GM18519 (cell line): Measurements from ENCODE around the gene TMEM217.
A peak's percentile ranks its signal among the peaks of the same experiment; 100 is the strongest.
"Not testable (repeated sequence)": the region's sequence is repeated elsewhere in the genome, so short reads cannot be mapped to it uniquely, and the experiment has no call there.

Experiments
- ATAC-seq: cut with Tn5 transposase; IDR thresholded peaks from one replicate; pipeline ENCODE4 v1.9.1; 2021; ENCODE audit warnings: mild to moderate bottlenecking, moderate library complexity; ENCODE audit not compliant: unreplicated experiment, low FRiP score

Gene TMEM217

DNA sequence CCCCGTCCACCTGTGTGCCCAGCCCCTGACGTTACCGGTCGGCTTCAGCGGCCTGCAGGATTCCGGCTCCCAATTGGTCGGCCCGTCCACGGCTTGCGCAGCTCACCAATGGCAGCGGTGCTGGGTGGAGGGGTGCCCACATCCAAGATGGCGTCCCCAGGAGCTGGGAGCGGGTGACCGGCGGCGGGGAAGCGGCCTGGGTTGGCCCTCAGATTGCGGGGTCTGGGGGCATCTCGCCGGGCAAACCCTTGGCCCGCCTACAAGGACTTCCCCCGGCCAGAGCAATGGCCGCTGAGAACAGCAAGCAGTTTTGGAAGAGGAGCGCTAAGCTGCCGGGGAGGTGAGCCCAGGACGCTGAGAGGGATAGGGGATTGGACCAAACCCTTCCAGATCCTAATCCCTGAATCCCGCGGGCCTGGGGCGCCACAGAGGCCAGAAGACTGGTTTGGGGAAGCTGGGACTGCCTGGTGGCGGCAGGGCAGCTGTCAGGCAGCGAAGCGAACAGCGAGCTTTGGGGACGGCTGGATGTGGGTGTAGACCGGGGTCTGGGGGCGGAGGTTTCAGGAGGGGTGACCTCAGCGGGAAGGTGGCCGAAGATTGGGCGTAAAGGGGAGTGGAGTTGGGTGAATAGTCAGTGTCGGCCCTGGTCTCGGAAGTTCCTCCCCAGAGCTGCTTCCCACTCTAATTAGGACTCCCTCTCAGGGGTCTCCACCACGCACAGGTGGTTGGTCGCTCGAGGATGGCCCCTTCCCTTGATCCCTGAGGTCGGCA, at the start of gene TMEM217, which contains the start of gene TBC1D22B:
Gene TMEM217, minus strand, starts transcription at position 511 of the 771 bp plus-strand sequence. CDS start 39,114 bp downstream, outside the sequence.
Gene TBC1D22B, plus strand, starts transcription at position 139 of the 771 bp plus-strand sequence. Its CDS starts 146 bp downstream, at position 285.
- peak; percentile 86 for ATAC-seq

DNA sequence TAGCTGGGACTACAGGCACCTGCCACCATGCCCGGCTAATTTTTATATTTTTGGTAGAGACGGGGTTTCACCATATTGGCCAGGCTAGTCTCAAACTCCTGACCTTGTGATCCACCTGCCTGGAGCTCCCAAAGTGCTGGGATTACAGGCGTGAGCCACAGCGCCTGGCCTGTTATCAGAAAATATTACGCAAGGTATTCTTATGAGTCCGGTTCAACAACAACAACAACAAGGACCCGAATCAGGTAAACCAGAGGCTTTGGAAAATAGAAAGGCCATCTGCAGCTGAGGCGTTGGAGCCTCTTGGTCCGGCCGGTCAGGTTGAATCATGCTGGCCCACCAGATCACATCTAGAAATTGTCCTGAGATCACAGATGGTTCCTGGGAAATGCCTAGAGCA, 49.5 kb upstream of the TMEM217 start:
- ATAC-seq = not testable (repeated sequence)

DNA sequence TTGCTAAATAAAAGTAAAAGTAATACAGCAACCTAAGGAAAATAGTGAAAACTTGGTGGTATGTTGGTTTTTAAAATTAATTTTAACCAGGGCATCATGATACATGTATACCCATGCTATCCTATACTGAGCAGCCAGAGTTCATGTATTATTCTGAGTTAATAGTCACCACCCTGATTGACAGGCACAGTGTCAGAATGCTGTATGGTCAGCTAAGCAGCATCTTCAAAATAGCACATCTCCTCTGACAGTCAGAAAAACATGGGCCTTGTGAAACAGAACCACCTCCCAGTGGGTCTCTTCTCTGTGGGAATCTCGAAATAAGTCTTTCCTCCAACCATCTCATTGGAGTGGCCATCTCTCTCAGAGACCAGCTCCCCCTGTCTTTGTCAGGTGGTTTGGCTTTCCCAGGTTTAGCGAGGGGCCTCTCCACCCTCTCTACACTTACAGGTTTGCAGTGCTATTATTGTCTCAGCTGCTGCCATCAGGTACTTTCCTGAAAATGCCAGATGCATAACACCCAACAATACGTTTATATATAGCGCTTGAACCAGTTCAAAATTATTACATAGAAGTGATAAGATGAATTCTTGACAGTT, 48.8 kb upstream of the TMEM217 start:
- no peak for ATAC-seq

DNA sequence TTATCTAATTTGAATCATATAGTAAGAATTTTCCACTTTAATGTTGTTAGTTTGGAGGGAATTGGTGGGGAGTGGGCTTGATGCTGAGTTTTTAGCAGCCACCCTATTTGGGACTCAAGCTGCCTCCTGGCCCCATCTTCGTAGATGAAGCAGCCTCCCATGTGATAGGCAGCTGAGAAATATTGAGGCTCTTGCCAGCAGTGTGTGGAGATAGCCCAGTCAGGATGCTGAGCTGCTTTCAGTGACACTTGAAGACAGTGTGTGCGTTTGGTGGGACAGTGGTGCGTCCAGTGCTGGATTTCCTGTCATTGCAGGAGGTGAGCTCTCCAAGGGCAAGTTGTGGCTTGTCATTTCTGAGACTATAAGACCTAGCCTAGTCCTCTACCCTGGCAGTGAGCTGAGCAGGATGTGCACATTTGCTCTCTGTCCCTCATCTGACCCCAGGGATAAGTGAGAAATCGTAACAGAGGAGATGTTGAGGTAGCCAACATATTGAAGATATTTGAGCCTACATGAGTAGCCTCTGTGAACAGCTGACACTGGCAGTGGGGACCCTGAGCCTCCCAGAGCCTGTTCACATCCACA, 48.0 kb upstream of the TMEM217 start:
- ATAC-seq = no peak

DNA sequence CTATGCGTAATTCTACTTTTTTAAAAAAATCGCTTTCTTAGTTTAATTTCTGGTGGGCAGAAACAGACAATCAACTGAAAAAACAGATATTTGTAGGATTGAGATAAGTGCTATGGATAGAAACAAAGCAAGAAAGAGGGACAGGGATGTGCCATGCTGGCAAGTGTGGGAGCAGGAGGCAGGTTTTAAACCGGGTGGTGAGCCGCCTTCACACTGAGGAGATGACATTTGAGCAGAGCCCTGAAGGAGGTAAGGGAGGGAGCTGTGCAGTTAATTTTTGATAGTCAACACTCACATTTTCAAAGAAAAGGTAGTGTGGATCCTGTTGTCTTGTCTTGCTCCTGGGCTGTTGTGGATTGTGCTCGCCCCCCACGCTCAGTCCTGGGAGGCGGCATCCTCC, 46.8 kb upstream of the TMEM217 start:
- ATAC-seq = no peak

DNA sequence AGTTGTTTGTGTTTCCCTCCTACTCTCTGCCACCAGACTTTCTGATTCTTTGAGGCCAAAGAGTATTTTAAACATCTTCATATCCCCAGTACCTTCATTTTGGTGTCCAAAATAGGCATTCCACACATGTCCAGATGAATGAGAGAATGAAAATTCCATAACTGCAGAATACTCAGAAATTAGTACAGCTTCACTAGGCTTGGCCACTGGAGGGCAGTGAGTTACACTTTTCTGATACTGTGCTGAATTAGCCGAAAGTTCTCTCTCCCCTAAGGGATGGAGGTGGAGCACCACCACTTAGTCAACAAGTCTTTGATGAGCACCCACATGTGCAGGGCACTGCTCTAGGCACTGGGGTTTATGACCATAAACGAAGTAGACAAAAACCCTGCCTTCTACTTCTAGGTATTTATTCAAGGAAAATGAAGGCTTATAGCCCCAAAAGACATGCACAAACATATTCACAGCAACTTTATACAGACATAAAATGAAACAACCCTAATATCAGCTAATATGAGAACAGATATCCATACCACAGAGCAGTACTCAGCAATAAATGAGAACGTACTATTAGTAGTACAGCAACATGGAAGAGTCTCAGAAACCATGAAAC, 46.1 kb upstream of the TMEM217 start:
- no peak for ATAC-seq

DNA sequence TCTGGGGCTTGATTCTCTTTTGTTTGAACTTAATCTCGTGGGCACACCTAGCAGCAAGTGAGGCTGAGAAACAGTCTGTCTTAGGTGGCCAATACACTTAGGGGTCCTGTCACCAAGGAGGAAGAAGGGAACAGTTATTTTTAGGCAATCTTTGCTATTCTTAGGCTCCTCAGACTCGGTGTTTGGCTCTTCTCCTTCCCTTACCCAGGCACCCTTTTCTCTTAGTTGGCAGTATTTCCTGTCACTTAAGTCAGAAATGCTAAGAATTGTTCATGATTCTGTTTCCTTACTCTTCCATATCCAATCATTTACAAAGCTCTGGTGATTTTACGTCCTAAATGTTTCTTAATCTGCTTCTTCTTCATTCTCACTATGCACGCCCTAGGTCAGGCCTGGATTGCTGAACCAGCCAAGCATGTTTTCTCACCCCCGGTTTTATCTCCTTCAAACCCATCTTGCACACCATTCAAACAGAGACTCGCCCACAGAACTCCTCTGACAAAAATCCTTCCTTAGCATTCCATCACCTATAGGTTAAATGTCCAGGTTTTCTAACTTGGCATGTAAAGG, 45.2 kb upstream of the TMEM217 start:
- no peak for ATAC-seq

DNA sequence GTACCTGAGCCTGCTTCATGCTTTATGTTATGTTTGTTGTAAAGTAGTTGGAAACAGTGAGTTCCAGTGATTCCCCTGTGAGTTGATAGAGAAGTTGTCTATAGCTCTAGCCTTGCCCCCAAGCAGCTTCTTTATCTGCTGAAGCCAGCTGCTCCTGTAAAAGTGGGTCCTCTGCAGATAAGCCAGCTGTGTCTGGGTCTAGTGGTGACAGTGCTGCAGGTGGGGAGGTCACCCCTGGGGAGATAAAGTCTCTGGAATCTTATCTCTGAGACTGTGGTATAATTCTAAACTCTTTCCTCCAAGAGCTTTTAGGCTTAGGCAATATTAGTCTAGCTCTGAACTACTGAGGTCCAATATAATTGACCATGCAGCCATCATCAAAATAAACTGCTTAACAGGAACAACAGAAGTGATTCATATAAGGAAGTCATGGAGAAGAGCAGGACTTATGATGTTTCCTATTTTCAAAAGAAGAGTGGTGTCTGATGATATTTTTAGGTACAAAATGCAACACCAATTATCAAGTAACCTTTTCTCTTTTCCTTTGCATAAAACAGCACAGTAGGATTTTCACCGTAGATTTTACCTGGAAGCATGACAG, 44.2 kb upstream of the TMEM217 start:
- ATAC-seq = no peak

DNA sequence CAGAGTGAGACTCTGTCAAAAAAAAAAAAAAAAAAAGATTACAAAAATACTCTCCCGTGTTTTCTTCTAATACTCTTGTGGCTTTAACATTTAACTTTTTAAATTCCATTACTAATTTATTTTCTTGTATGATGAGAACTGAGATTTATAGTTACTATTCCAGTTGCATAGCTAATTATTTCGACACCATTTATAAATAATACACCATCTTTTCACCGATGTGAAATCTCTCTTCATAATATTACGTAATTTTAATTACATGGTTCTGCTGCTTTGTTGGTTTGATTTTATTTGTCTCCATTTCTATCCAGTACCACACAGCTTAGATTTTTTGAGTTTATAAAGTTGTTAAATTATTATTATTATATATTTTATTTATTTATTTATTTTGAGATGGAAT, 42.0 kb upstream of the TMEM217 start:
- no peak for ATAC-seq

DNA sequence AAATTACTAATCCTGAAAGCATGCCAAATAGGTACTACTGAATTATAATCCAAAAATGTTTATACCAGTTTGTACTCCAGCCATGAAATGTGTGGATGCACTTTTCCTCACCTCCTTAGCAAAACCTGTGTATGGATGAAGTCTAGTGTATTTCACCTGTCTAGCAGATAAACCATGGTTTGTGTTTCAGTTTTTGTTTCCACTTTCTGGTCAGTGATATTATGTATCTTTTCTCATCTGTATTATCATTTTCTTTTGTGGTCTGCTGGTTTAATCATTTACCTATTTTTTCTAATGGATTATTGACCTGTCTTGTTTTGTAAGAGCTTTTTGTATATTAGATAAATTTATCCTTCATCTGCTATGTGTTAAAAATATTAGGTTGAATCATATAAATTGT, 41.0 kb upstream of the TMEM217 start:
- no peak for ATAC-seq

DNA sequence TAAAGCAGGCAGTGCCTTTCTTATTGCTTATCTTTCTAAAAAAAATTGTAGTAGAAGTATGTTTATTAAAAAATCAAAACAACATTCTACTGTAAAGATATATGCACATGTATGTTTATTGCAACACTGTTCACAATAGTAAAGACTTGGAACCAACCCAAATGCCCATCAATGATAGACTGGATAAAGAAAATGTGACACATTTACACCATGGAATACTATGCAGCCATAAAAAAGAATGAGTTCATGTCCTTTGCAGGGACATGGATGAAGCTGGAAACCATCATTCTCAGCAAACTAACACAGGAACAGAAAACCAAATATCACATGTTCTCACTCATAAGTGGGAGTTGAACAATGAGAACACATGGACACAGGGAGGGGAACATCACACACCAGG, 39.7 kb upstream of the TMEM217 start:
- ATAC-seq = not testable (repeated sequence)

DNA sequence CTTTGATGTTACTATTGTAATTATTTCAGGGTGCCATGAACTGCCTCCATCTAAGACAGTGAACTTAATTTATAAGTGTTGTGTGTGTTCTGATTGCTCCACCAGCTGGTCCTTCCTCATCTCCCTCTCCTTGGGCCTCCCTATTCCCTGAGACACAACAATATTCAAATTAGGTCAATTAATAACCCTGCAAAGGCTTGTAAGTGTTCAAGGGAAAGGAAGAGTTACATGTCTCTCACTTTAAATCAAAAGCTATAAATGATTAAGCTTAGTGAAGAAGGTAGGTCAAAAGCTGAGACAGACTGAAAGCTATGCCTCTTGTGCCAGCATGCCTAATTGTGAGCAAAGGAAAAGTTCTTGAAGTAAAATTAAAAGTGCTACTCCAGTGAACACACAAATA, 35.5 kb upstream of the TMEM217 start:
- ATAC-seq = no peak

DNA sequence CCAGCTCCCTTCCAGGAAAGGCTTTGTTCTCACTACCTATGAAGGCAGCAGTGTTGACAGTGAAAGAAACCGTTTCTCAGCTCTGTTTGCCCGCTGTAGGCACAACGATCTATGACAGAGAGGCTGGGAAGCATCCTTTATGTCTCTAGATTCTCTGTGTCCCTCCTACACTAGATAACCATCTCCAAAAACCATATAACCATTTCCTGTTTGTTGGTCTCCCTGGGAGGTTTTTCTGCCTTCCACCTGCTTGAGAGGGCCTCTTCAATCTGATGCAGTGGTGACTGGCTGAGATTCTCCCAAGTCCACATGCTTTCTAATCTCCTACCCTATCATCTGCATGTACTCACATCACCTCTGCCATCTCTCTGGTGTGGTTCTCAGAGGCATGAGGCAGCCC, 32.0 kb upstream of the TMEM217 start:
- no peak for ATAC-seq

DNA sequence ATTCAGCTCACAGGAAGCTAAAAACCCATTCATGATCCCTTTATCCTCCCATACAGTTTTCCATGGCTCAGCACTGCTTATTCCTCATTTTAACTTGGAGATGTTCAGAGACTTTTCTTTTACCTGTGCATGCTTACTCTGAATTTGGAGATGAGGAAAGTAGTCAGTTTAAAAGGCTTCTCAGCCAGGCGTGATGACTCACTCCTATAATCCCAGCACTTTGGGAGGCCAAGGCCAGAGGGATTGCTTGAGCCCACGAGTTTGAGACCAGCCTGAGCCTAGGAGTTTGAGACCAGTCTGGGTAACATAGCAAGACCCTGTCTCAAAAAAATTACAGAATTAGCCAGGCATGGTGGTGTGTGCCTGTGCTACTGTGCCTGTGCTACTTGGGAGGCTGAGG, 30.3 kb upstream of the TMEM217 start:
- ATAC-seq = no peak

DNA sequence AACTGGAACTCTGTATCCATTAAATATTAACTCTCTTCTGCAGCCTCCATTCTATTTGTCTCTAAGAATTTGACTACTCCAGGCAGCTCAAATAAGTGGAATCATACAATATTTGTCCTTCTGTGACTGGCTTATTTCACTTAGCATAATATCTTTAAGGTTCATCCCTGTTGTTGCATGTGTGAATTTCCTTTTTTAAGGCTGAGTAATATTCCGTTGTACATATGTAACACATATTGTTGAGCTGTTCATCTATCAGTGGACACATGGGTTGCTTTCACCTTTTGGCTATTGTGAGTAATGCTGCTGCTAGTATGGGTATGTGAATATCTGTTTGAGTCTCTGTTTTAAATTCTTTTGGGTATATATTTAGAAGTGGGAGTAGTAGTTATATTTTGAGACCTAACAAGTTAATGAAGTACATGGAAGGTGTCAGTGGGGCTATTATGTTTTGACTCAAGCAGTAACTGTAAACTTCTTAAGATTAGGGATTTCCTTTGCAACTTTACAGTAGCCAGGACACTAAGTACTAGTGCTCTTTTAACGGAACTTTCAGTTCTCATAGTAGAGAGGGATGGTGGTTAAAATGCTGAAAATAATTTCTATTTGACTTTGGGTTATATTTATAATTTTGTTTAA, 29.7 kb upstream of the TMEM217 start:
- ATAC-seq = no peak

DNA sequence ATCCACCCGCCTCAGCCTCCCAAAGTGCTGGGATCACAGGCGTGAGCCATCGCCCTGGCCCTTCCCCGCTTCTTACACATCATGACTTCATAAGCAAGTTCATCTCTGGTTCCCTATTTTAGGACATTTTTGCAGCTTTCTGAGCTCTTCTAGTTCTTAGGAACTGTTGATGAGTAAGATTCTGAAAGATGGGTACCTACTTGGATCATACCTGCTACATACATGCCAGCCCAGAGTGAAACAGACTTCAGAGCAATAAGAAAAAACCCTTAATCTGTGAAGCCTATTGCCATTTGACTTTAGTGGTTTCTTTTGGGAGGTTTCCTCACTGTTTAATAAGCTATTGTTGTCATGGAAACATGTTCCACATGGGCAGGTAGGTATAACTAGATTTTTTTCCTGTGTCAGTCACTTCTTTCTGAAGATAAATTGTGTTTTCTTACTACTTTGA, 27.9 kb upstream of the TMEM217 start:
- ATAC-seq = no peak

DNA sequence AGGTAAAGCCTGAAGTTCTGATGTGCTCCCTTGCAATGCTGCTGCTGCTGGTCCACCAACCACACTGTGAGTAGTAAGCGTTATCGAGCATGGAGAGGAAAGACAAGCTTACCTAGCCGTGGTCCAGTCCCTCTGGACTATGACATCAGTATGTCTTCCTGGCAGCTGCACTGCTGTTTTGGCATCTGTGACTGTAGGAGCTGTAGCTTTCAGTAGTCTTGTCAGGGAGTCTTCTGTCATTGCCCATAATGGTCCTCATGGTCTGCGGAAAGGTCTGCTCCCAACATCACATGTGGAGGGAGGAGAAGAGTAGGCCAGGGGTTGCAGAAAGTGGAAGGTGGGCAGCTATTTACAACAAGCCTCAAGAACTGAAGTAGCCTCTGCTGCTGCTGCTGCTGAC, 26.8 kb upstream of the TMEM217 start:
- no peak for ATAC-seq

DNA sequence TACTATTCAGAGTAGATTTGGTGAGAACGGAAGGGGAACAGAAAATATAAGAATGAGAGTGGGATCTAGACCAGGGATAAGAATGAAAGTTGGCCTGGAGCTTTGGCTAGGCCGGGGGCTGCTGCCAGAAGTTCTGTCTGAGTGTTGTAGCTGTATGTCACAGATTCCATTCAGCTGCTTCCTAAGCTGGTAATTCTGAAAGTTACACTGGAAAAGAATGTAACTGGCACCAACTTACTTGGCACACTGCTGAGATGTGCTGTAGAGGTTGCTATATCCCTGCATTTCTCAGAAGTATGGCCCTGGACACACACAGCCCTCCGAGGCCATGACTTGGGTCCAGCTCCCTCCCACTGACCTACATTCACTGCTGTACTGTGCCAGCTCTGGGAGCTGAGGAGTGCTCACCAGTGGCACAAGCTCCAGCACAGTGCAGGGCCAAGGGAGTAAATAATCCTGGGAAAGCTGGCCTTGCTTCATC, 25.8 kb upstream of the TMEM217 start:
- ATAC-seq = no peak

DNA sequence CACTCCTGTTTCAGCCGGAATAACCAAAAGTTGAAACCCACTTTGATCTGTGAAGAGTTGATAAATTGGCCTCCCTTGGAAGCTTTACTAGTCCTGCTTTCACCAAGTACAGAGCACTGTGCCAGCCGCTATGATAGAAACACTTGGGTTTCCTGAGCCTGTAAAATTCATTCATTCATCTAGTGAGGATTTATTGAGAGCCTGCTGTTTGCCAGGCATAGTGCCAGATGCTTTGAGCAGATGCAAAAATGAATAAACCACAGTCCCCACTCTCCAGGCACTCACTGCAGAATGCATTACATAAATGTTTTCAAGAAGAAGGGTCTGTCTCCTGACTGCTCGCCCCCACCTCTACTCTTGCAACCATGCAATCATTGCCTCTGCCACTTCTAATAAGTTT, 25.3 kb upstream of the TMEM217 start:
- ATAC-seq = no peak

DNA sequence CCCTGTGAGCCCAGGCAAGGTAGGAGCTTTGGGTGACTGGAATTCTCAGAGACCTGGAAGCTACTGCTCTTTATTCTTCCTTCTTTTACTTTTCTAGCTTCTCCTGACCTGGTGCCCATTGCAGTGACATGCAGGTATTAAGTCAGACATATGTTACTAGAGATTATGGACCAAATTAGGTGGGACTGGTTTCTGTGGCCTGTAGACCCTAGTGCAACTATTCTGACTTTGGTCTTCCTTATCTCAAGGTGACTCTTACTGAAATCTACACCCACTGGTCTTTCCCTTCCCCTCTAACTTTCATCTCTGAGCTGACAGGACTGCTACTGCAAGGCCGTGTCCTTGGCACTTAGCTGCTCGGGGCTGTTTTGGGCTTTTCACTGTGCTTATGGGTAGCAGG, 24.4 kb upstream of the TMEM217 start:
- ATAC-seq = no peak
